Stimulated activated CD8-positive, alpha-beta memory T cell treated with anti-CD3 and anti-CD28 coated beads, Interleukin-15, amount 100 ng/mL, for 1 hour (primary cell): ENCODE results near the gene TUNAR.
"Not testable (repeated sequence)": the region's sequence is repeated elsewhere in the genome, so short reads cannot be mapped to it uniquely, and the experiment has no call there.

Source experiments
- DNase-seq: peaks from one replicate; pipeline ENCODE4 v3.0.0-alpha.2; 2020; ENCODE audit warnings: low read depth

TUNAR gene

GRCh38 chr14:95918466-95918865, 41.8 kb downstream of the TUNAR start:
- DNase-seq: no peak

- no peak for DNase-seq
These were observed 44.3 kb downstream of the TUNAR start for GRCh38 chr14:95920769-95921438.

GRCh38 chr14:95922080-95922479, 45.4 kb downstream of the TUNAR start:
- no peak for DNase-seq

GRCh38 chr14:95928751-95929150, 52.1 kb downstream of the TUNAR start:
- DNase-seq: no peak

GRCh38 chr14:95931384-95931783, 54.8 kb downstream of the TUNAR start:
- DNase-seq: no peak

GRCh38 chr14:95935228-95935822, 58.7 kb downstream of the TUNAR start:
- DNase-seq: no peak

- no peak for DNase-seq
These were observed 59.4 kb downstream of the TUNAR start for GRCh38 chr14:95936041-95936440.

- DNase-seq: no peak
These were observed 62.7 kb downstream of the TUNAR start for GRCh38 chr14:95939335-95939734.

GRCh38 chr14:95941897-95942296, 65.3 kb downstream of the TUNAR start:
- no peak for DNase-seq

GRCh38 chr14:95943699-95944098, 67.1 kb downstream of the TUNAR start:
- no peak for DNase-seq

GRCh38 chr14:95944462-95944861, 67.8 kb downstream of the TUNAR start:
- DNase-seq: no peak

GRCh38 chr14:95946867-95947266, 70.2 kb downstream of the TUNAR start:
- DNase-seq: no peak

- no peak for DNase-seq
These were observed 71.9 kb downstream of the TUNAR start for GRCh38 chr14:95948558-95948981.

- no peak for DNase-seq
These were observed 74.7 kb downstream of the TUNAR start for GRCh38 chr14:95951359-95951758.

GRCh38 chr14:95953111-95953724, 76.6 kb downstream of the TUNAR start:
- DNase-seq: no peak

GRCh38 chr14:95956601-95957460, 80.2 kb downstream of the TUNAR start:
- no peak for DNase-seq

- DNase-seq: no peak
These were observed 81.5 kb downstream of the TUNAR start for GRCh38 chr14:95958105-95958504.

- DNase-seq: no peak
These were observed 82.7 kb downstream of the TUNAR start for GRCh38 chr14:95959317-95959716.

GRCh38 chr14:95961481-95961880, 84.8 kb downstream of the TUNAR start:
- DNase-seq: no peak

GRCh38 chr14:95964901-95965300, 88.3 kb downstream of the TUNAR start:
- DNase-seq: no peak

- DNase-seq: not testable (repeated sequence)
These were observed 91.4 kb downstream of the TUNAR start for GRCh38 chr14:95968048-95968447.
